A673 (cell line): ENCODE measurements around the gene LRRC37A3. TPM values are rescaled to one million over a fixed set of nuclear protein-coding genes. Genes with fewer than 3 reads are reported as not detected.
"Not testable (repeated sequence)": the region's sequence is repeated elsewhere in the genome, so short reads cannot be mapped to it uniquely, and the experiment has no call there.

Experiments used
- BruUV-seq: library from RNA; stranded (reverse); fragments of 400-500 nt; replicated peaks from 2 replicates; lab custom pipeline; 2021; lab: Mats Ljungman, UMichigan
- CTCF ChIA-PET: fragments of 300-600 bp; sonication (Branson Sonifier 250); formaldehyde crosslinking; loops from one replicate; lab custom pipeline; 2022; ENCODE audit warnings: antibody characterized with exemption; lab: Charles Lee
- POLR2A ChIA-PET: fragments of 300-600 bp; sonication (Branson Sonifier 250); formaldehyde crosslinking; loops from one replicate; lab custom pipeline; 2022; ENCODE audit warnings: antibody characterized with exemption; ENCODE audit not compliant: low non-redundant PET; lab: Charles Lee
- DNase-seq: peaks from one replicate; pipeline ENCODE4 v3.0.0-alpha.2; 2015; ENCODE audit warnings: low spot score
- H3K27ac ChIP-seq: fragments of 200-600 bp; sonication (generic); 2 replicates; pipeline ENCODE4 v1.5.1; 2016; ENCODE audit warnings: mixed run types, low read depth, mild to moderate bottlenecking, mixed read lengths, antibody characterized with exemption, low read length; ENCODE audit not compliant: poor library complexity, severe bottlenecking
- H3K27me3 ChIP-seq: fragments of 200-600 bp; sonication (generic); replicated peaks from 2 replicates; pipeline ENCODE4 v1.6.1; 2017; ENCODE audit warnings: mixed run types, low read depth, mild to moderate bottlenecking, mixed read lengths, antibody characterized with exemption, low read length; ENCODE audit not compliant: insufficient read depth, poor library complexity
- H3K36me3 ChIP-seq: fragments of 200-600 bp; sonication (generic); 2 replicates; pipeline ENCODE4 v1.6.1; 2016; ENCODE audit warnings: mixed run types, mild to moderate bottlenecking, mixed read lengths, antibody characterized with exemption, low read length; ENCODE audit not compliant: insufficient read depth, poor library complexity, severe bottlenecking
- H3K4me1 ChIP-seq: fragments of 200-600 bp; sonication (generic); 2 replicates; pipeline ENCODE4 v1.6.1; 2017; ENCODE audit warnings: mixed run types, mild to moderate bottlenecking, mixed read lengths, antibody characterized with exemption, low read length; ENCODE audit not compliant: insufficient read depth, poor library complexity, severe bottlenecking
- H3K4me3 ChIP-seq: fragments of 200-600 bp; sonication (generic); 2 replicates; pipeline ENCODE4 v1.5.1; 2016; ENCODE audit warnings: low read depth, mixed run types, mild to moderate bottlenecking, mixed read lengths, low read length; ENCODE audit not compliant: poor library complexity, severe bottlenecking
- H3K9me3 ChIP-seq: fragments of 200-600 bp; sonication (generic); 2 replicates; pipeline ENCODE4 v1.6.1; 2016; ENCODE audit warnings: mixed run types, low read depth, mild to moderate bottlenecking, mixed read lengths, antibody characterized with exemption, low read length; ENCODE audit not compliant: poor library complexity, severe bottlenecking
- CTCF ChIP-seq: fragments of 300-800, 200-600 bp; sonication (generic); conservative IDR thresholded peaks from 2 replicates; pipeline ENCODE4 v1.5.1; 2017; ENCODE audit warnings: low read depth, mild to moderate bottlenecking, antibody characterized with exemption, low read length, moderate library complexity, mixed read lengths
- EZH2 ChIP-seq: fragments of 200-600 bp; sonication (generic); IDR thresholded peaks from 2 replicates; pipeline ENCODE4 v1.6.1; 2017; ENCODE audit warnings: borderline replicate concordance, low read depth, mild to moderate bottlenecking, mixed read lengths, antibody characterized with exemption, low read length; ENCODE audit not compliant: poor library complexity, severe bottlenecking
- intact Hi-C: fragments of 100-400 bp; cut with micrococcal nuclease; formaldehyde crosslinking; loops from one replicate; pipeline ENCODE4 v1.10.0; 2022; ENCODE audit not compliant: unreplicated experiment
- total RNA-seq: library from RNA; stranded (reverse); gene quantifications from 2 replicates; pipeline ENCODE4 v1.2.3, GENCODE V29; 2021

LRRC37A3 gene
- total RNA-seq, 1 experiment from 2014 or later, result 17.6 TPM

DNA sequence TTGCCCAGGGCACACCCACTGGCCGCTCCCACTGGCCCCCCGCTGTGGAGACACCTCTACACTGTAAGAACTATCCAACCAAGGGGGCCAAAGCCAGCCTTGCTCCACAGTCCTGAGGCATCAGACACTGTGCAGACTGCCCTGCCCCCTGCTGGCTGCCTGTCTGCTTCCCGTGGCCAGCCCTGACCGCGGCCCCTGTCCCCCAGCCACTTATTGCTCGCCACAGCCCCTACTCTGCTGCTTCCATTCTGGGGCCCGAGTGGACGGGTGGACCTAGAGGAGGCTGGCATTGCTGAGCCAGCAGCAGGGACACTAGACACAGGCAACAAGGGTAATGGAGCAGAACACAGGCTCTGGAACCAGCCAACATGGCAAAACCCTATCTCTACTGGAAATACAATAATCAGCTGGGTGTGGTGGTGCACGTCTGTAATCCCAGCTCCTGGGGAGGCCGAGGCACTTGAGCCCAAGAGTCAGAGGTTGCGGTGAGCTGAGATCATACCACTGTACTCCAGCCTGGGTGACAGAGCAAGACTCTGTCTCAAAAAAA lies 19.7 kb upstream of the LRRC37A3 start:
- DNase-seq, result no peak
- no peaks in the 10 kb centered on the region for H3K27me3 ChIP-seq
- ChIA-PET POLR2A (no interaction called here), CTCF (no interaction called here)
- no peaks in the 10 kb centered on the region for H3K9me3 ChIP-seq
- no peak overlapping the region for H3K4me3 ChIP-seq
- H3K4me1 ChIP-seq, result no peaks in the 10 kb centered on the region
- BruUV-seq, result no TSS peak
- TF ChIP-seq EZH2, result no peak
- peak; percentile 70 for TF ChIP-seq CTCF
- no peaks in the 10 kb centered on the region for H3K36me3 ChIP-seq
- H3K27ac ChIP-seq, result no peak overlapping the region
- intact Hi-C loops, result loop anchor here (10.0 kb wide), 1 partner anchor 514 kb away; no protein-coding TSS in a partner anchor

GRCh38 chr17:64938290-64938689 lies 19.0 kb upstream of the LRRC37A3 start:
- H3K27me3 ChIP-seq, result no peaks in the 10 kb centered on the region
- ChIA-PET CTCF (interaction anchor here (0.6 kb wide), 1 partner anchor 282 kb away, joined by 4 read pairs; no protein-coding TSS in a partner anchor), POLR2A (no interaction called here)
- no peak overlapping the region for H3K27ac ChIP-seq
- no peak for TF ChIP-seq CTCF
- TF ChIP-seq EZH2, result no peak
- H3K36me3 ChIP-seq, result no peaks in the 10 kb centered on the region
- H3K4me1 ChIP-seq, result no peaks in the 10 kb centered on the region
- DNase-seq, result no peak
- BruUV-seq, result no TSS peak
- intact Hi-C loops, result loop anchor here (10.0 kb wide), 1 partner anchor 513 kb away; no protein-coding TSS in a partner anchor
- no peaks in the 10 kb centered on the region for H3K9me3 ChIP-seq
- H3K4me3 ChIP-seq, result no peak overlapping the region

- no peaks in the 10 kb centered on the region for H3K36me3 ChIP-seq
- no peak overlapping the region for H3K27ac ChIP-seq
- H3K4me1 ChIP-seq, result no peaks in the 10 kb centered on the region
- TF ChIP-seq EZH2 (no peak), CTCF (no peak)
- intact Hi-C loops, result loop anchor here (10.0 kb wide), 1 partner anchor 511 kb away; no protein-coding TSS in a partner anchor
- H3K9me3 ChIP-seq, result no peaks in the 10 kb centered on the region
- no peak for DNase-seq
- no peaks in the 10 kb centered on the region for H3K27me3 ChIP-seq
- no TSS peak for BruUV-seq
- no peak overlapping the region for H3K4me3 ChIP-seq
- POLR2A ChIA-PET, result no interaction called here
- CTCF ChIA-PET, result no interaction called here
Measured at GRCh38 chr17:64936117-64936516, 16.8 kb upstream of the LRRC37A3 start.

DNA sequence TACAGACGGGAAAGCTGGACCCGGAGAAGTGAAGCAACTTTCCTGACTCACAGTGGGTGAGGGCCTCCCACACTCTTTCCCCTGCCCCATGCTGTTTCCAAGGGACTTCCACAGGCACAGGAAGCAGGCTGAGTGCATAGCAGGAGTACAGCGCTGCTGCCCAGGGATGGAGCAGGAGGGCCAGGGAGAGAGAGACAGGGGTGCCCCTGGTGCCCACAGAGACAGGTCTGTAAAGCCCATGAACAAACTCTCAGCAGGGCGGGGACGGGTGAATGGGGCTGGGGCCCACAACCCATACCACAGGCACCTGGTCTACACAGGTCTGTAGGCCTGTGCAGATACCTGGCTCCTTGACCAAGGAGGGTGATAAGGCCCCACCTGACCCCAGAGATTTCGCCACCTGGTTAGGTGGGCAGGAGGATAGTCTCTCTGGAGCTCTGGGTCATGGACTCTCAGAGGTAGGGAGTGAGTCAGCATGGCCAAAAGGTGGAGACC lies 15.1 kb upstream of the LRRC37A3 start:
- H3K36me3 ChIP-seq, BruUV-seq, H3K27me3 ChIP-seq, H3K4me1 ChIP-seq, H3K27ac ChIP-seq, H3K9me3 ChIP-seq, POLR2A ChIA-PET, CTCF ChIA-PET, DNase-seq, H3K4me3 ChIP-seq: not testable (repeated sequence)
- intact Hi-C loops, result loop anchor here (10.0 kb wide), 1 partner anchor 510 kb away; no protein-coding TSS in a partner anchor

GRCh38 chr17:64932850-64933249 lies 13.6 kb upstream of the LRRC37A3 start:
- intact Hi-C loops, result loop anchor here (10.0 kb wide), 1 partner anchor 508 kb away; no protein-coding TSS in a partner anchor

More at GRCh38 chr17:64932850-64933249, 13.6 kb upstream of the LRRC37A3 start:
- H3K4me3 ChIP-seq, H3K27me3 ChIP-seq, BruUV-seq, CTCF ChIA-PET, H3K9me3 ChIP-seq, H3K27ac ChIP-seq, POLR2A ChIA-PET, DNase-seq, H3K4me1 ChIP-seq, H3K36me3 ChIP-seq: not testable (repeated sequence)
